Measurements from ENCODE around the gene INO80B.
A peak's percentile ranks its signal among the peaks of the same experiment; 100 is the strongest.
"Not testable (repeated sequence)": the region's sequence is repeated elsewhere in the genome, so short reads cannot be mapped to it uniquely, and the experiment has no call there.

INO80B gene

DNA sequence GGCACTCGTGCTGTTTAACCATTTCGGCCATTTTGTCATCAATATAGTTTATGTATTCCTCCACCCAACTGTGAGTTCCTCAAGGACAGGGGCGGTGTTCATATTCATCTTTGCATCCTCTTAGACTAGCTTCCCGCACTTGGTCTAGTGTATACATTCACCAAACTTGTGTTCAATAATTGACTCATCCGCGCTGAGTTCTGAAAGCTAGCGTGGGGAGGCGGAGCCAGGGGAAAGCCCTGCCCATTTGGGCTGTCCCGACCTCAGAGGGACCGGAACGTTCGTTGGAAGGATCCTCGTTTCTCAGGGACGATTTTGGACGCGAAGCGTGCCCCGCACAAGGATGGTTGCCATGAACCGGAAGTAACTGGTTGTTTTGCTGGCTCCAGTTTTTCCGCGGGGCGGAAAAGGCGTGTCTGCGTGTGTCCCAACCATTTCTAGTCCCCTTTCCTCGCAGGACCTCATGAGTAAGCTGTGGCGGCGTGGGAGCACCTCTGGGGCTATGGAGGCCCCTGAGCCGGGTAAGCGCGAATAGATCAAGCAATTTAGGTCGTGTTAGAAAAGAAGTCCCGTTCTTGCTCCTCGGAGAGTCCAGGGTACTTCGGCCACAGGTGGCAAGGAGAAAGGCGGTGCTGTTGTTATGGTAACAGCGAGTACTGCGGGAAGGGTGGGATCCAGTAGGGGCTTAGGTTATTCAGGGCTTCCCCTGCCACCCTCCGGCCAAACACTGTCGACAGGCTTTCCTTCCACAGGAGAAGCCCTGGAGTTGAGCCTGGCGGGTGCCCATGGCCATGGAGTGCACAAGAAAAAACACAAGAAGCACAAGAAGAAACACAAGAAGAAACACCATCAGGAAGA is at the start of gene INO80B:
Gene INO80B (plus strand): TSS at position 434 of the 858 bp plus-strand sequence. CDS start 30 bp downstream, at position 464.
- DNase-seq (ENCODE audit: low read depth), result peak; percentile 94

DNA sequence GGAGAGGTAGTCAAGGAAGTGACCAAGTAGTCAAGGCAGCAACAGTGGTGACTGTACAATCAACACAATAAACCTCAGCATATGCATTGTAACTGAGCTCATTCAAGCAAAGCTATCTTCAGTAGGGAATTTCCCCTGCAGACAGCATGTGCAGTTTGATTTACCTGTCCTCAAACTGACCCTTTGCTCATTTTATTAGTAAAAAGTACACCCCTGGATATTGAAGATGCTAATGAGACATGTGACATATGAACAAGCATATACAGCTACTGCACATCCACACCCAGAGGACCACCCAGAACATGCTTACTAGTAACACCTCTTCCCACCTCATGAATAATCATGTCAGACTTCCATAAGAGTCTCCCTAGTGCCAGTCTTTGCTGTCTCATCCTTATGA is 48.9 kb upstream of the INO80B start:
- DNase-seq (ENCODE audit: low read depth), result no peak

DNA sequence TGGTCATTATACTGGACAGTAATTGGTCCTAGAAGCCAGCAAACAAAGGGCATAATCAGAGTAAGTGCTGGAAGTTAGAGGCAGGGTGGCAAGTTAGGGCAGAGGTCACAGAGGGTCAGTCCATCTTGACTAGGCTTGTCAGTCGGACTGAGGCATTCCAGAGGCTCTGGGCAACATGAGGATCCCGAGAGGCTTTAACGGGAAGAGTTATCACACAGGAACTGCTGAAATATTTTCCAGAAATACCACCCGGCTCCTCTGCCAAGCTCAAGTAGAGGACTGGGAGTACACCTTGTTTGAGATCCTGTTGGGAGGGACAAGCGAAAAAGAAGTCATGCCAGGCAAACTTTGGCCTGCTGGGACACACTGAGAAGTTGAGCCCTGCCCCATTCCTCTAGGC is 47.2 kb upstream of the INO80B start:
- no peak for DNase-seq (ENCODE audit: low read depth)

DNA sequence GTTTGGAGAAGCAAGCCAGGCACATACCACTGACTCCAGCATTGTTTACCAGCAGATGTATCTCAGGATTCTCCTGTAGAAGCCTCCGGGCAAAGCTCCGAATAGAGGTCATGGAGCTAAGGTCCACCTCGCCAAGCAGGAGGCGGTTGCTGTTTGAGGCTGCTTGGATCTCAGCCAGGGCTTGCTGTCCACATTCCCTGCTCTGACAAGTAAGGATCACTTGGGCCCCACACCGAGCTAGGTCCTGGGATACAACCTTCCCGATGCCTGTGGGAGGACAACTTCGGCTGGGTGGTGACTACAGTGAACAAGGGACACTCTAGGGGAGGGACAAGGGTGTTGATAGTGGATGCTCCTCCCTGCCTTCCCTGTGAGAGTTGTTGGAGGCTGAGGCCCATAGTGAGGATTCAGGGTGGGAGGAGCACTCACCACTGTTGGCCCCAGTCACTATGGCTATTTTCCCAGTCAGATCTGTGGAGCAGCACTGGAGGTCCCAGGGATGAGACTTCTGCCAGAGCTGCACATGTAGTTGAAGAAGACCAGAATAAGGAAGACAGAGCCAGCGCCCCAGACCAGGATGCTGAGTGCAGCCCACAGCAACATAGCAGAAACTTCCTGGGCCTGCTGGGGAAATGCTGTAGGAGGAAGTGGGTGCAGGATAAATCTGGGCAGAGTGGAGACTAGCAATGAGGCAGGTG is 41.7 kb upstream of the INO80B start:
- DNase-seq (ENCODE audit: low read depth), result no peak

DNA sequence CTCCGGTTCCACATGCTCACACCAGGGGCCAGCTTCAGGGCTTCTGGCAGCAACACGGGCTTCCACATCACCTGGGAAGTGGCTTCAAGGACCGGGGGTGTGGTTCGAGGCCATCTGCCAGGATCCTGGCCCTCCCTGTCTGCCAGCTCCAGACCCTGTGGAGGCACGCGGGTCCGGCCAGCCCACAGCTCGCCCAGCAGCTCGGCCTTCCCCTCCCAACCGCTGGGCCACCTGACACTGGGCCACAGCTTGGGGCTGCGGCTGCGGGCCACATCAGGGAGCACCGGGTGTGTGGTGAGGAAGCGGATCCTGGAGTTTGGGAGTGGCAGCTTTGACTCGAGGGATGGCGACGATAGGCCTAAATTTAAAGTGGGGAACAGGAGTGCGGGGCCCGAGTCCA is 40.4 kb upstream of the INO80B start:
- no peak for DNase-seq (ENCODE audit: low read depth)

DNA sequence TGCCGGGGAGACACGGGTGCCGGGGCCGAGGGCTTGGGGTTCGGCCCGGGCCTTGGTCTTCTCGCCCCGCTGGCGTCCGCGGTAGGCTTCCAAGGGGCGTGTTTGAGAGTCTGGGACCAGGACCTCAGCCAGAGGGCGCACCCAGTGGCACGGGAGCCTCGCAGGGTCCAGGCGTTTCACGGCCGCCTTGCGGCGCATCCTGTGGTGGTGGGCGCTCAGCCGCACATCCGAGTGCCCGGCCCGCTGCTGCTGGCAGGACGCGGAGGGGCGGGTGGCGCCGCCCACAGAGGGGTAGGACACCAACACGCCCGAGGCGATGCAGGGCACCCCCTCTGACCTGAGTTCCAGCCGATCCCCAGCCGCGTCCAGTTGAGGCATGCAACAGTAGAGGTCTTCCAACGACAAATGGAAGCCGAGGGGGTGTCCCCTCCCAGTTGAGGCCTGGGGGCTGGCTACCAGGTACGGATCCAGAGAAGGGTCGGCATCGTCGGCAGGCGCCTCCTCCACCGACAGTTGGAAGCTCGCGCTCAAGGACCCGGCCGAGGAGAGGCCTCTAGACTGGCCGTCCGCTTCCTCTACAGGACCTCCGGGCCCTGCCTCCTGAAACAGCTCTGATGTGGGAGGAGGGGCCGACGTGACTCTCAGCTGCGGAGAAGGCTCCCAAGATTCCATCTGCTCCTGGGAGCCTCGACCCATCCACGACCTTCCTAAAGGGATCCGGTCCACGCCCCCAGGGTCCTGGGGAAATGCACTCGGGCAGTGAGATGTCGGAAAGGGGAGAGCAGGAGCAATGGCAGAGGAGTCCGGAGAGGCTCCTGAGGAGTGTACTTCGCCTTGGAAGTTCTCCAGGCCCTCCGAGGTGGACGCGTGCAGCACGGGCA is 39.8 kb upstream of the INO80B start:
- DNase-seq (ENCODE audit: low read depth), result no peak

DNA sequence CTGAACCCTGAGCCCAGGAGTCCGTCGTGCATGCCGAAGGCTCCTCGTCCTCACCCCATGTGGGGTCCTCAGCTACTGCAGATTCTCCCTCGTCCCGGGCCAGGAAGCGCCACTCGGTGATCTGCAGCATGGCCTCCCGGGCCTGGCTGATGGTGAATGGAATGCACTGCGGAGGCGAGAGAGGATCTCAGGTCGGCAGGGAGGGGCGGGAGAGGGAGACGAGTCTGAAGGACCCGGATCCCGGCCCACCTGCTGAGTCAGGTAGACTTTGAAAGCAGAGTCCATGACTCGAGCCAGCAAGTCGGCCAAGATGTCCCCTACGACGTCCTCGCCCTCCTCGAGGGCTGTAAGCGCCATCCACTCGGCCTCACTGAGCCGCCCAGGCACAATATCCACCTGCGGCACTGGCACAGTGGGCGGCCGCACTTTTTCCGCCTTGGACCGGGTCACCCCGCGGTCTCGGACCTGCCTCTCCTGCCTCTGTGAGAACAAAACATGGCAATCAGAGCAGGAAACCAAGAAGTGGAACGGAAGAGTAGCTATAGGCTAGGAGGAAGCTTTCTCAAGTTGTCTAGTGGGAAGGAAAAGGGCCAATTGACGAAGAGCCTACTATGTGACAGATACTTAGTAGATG is 39.0 kb upstream of the INO80B start:
- DNase-seq (ENCODE audit: low read depth), result no peak

DNA sequence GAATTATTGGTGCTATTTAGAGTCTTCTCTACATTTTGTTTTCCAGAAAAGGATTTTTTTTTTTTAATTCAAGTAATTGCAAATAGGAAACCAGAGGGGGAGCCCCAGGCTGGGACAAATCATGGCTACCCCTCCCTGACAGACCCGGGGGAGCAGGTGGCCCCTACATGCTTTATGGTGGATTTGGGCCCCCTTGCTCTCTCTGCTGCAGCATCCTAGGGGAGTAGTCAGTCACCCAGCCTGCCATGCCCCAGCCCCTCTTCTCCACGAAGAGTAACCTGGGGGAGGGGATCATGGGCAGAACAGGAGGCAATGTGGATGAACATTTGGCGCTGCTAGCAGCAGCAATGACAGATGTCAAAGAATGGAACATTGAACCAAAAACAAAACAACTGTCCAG is 38.1 kb upstream of the INO80B start:
- no peak for DNase-seq (ENCODE audit: low read depth)

DNA sequence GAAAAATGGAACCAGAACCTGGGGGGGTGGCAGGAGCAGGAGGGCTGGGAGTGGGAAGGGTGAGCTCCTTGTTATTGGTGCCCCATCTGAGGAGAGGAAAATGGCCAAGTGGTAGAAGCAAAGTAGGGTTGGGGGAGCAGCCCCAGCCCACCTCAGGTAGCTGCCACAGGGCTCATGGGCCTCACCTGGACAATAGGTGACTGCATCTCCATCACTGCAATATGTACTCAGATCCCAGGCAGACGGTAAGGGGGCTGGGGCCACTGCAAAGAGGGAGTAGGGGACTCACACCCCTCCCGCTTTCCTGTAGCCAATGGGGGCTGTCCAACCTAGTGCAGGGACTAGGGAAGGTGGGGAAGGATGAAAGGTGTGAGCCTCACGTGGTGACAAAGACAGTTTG is 37.7 kb upstream of the INO80B start:
- DNase-seq (ENCODE audit: low read depth), result no peak

DNA sequence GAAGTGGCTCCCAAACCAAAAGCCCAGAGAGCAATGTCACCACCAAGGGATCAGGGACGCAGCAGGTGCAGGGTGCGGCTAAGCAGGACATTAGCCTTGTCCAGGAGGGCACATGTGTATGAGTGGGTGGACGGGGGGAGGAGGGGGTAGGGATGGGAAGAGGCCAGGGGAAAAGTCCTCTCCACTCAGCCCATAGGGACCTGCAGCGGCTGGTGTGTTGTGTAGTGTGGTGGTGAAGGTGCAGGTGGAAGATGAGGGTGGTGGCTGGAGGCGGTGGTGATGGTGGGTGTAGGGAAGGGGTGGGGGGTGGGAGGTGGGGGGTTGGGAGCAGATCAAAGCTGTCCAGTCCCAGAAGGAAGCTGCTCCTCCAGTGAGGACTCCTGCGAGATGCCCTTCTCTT is 37.1 kb upstream of the INO80B start:
- DNase-seq (ENCODE audit: low read depth), result no peak

DNA sequence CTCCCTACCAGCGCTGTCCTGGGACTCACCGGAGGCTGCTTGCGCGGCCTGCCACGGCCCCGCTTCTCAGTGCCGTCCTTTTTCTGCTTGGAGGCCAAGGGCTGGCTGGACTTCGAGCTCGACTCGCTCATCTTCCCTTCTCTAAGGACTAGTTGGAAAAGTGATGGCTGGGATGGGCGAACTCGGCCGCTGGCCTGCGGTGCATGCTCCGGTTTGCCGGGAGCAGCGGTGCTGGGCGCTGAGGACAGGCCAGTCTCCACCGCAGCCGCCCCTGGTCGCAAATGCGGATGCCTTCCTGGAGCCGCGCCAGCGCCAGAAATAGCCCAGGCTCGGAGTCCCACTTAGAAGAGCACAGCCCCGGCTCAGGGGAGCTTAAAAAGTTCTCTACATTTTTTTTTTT is 36.6 kb upstream of the INO80B start:
- no peak for DNase-seq (ENCODE audit: low read depth)

DNA sequence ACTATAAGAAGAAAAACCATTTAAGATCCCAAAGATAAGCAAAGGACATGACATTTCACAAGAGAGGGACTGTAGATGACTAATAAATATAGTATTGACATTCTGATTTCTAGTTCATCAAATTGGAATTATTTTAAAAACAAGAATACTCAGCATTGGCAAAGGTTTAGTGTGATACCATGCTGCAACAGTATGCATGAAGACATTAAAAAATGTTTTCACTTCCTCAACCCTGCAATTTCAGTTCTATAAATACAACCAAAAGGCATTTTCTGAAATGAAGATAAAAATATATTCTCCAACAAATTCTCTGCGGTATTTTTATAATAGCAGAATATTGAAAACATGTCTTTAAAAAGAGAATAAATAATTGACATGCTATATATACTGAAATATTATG is 35.5 kb upstream of the INO80B start:
- DNase-seq (ENCODE audit: low read depth), result no peak

DNA sequence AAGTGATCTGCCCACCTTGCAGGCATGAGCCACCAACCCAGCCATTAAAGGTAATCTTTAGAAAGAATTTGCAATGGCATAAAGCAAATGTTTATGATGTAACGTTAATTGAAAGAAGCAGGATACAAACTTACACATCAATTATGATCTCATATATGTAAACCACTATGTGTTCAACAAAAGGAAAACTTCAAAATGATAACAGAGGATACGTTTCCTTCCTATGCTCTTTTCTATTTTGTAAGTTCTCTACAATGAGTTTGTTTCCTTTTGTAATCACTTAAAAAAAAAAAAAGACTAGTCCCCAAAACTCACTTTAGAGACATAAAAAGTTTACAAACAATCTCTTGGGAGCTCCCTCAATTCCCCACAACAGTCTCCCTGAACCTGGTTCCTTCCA is 34.9 kb upstream of the INO80B start:
- no peak for DNase-seq (ENCODE audit: low read depth)

DNA sequence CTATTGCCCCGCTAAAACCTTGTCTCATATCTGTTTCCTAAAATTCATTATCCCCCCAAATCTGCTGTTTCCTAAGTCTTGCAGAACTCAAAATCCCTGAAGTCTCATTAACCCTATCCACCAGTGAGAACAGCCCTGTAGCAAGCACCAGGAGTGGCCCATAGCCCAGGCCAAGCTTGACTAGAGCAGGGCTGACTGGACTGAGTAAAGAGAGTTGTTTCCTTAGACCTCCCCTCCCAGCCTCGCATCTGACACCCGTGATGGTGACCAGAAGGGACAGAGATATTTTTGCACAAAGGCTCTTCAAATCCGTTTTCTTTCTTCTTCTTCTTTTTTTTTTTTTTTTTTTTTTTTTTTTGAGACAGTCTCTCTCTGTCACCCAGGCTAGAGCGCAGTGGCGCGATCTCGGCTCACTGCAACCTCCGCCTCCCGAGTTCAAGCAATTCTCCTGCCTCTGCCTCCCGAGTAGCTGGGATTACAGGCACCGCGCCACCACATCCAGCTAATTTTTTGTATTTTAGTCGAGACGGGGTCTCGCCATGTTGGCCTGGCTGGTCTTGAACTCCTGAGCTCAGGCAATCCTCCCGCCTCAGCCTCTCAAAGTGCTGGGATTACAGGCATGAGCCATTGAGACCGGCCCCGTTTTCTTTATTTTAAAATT is 34.3 kb upstream of the INO80B start:
- DNase-seq (ENCODE audit: low read depth), result not testable (repeated sequence)

DNA sequence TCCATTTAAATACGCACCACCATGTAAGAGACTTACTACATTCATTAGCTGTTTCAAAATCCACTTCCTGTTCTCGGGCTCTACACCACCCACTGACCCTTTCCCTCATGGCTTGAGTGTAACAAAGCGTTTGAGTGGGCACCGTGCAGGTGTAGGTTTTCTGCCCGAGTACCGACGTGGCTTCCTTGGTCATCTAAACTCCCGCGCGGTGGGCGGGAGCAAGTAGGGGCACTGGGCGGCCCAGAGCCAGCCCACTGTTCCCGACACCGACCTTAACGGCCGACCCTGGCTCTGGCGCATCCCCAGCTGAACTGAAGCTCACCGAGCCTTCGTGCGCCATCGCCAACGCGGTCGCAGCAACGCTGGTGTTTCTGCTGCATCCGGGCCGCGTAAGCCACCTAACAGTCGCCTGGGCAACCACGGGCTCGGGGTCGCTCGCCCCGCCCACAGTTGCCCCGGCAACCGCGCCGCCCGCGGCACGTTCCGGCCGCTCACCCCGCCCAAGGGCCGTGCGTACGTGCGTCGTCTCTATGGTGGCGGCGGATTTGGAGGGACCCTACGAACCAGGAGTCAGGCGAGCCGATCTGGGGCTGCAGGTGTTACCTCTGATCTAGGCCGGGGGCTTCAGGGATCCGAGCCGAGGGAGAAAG is 33.5 kb upstream of the INO80B start, which contains the start of the genes C2orf81 and WDR54:
Gene C2orf81 (minus strand): TSS at position 399 of the 650 bp plus-strand sequence. CDS start 59 bp downstream, at position 340.
Gene WDR54 (plus strand): TSS at position 510 of the 650 bp plus-strand sequence. CDS start 424 bp downstream, outside the sequence.
- DNase-seq (ENCODE audit: low read depth), result peak; percentile 92

DNA sequence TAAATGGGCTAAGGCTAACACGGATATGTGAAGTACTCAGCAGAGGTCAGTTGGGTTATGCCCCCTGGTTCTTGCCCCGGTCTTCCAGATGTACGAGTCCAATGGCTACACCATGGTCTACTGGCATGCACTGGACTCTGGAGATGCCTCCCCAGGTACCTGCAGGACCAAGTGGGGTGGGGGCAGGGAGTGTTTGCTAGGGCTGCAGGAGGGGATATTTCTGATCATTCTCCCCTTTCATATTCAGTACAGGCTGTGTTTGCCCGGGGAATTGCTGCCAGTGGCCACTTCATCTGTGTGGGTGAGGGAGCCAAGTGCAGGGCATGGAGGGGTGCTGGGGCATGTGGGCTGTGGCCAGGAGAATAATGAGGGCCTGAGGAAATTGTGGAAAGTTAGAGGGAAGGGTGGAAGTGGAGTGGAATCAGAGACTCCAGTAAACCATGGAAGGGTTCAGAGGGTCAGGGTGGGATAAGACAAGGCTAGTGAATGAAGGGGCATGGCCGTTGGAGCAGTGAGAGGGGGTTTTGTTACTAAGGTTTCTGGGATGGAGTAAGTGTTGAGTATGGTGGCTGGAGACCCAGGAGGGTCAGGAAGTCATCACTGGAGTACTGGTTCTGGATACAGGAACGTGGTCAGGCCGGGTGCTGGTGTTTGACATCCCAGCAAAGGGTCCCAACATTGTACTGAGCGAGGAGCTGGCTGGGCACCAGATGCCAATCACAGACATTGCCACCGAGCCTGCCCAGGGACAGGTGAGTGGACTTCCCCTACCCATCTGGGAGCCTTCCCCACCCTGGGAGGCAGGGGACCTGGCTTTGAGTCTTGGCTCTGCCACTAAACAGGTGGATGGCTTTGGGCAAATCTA is 31.4 kb upstream of the INO80B start:
- DNase-seq (ENCODE audit: low read depth), result no peak

DNA sequence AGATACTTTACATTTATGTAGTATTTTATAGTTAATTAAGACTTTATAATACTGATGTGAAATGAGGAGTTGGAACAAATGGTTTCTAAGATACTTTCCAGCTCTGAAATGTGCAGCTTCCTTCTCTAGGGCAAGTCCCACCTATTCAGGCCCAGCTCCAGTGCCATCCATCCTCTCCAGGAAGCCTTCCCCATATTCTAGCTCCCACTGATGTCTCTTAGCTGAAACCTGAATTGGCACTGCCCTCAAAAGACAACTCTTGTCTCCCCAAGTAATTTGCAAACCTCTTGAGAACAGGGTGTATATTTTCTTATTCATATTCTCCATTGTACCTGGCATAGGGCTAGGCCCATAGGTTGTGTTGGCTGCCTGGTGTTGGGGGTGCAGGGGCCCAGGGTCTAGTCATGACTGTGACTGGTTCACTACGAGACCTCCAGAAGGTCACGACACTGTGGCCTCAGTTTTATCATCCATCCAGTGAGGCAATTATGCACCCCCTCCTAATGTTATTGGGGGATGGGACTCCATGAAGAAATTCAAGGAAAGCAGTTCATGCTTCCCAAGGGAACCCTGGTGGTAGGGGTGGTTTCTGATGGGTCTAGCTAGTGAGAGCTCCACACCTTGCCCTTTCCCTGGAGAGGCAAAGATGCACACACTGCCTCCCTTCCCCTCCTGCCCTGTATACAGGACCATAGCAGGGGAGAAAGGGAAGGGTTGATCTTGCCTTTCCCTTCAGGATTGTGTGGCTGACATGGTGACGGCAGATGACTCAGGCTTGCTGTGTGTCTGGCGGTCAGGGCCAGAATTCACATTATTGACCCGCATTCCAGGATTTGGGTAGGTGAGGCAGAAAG is 30.5 kb upstream of the INO80B start:
- no peak for DNase-seq (ENCODE audit: low read depth)

DNA sequence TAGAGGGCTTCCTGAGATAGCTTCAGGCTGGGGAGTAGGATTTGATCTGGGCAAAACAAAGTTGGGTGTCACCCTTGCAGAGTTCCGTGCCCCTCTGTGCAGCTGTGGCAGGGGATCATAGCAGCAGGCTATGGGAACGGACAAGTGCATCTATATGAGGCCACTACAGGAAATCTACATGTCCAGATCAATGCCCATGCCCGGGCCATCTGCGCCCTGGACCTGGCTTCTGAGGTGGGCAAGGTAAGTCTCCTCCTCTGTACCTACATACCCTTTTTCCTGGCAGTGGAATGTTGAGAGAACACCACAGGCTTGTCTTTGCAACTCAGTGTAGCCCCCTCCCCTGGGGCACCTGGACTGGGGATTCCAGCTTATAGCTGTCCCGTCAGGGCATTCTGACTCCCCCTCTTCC is 29.9 kb upstream of the INO80B start:
- no peak for DNase-seq (ENCODE audit: low read depth)

DNA sequence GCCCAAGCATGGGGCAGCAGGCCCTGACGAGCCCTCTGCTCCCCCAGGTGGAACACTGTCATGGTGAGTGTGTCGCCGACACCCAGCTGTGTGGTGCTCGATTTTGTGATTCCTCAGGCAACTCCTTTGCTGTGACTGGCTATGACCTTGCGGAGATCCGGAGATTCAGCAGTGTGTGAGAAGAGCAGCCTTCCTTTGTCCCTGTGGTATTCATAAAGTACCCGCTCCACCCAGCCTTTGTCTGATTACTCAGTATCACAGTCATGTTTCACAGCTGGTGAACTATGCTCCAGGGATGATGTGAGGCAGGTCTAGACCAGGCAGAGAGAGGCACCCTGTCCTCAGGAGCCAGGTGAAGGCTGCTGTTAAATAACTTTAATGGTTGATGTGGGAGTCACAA is 29.4 kb upstream of the INO80B start:
- DNase-seq (ENCODE audit: low read depth), result no peak
